ENCODE data around the gene POMGNT1. TPM values are rescaled to one million over a fixed set of nuclear protein-coding genes. Genes with fewer than 3 reads are reported as not detected.
A peak's percentile ranks its signal among the peaks of the same experiment; 100 is the strongest.
"Not testable (repeated sequence)": the region's sequence is repeated elsewhere in the genome, so short reads cannot be mapped to it uniquely, and the experiment has no call there.

Gene POMGNT1
- 37.8 TPM for total RNA-seq (ENCODE audit: unreplicated experiment)
- long read RNA-seq, transcript POMGNT1-201 (22 exons, 2,728 nt) = major isoform, 15 of 19 reads
- long read RNA-seq, partial matches to known transcripts = 2 of 19 reads
- long read RNA-seq, other reads (novel, unspliced or antisense) = 2 of 19 reads

DNA sequence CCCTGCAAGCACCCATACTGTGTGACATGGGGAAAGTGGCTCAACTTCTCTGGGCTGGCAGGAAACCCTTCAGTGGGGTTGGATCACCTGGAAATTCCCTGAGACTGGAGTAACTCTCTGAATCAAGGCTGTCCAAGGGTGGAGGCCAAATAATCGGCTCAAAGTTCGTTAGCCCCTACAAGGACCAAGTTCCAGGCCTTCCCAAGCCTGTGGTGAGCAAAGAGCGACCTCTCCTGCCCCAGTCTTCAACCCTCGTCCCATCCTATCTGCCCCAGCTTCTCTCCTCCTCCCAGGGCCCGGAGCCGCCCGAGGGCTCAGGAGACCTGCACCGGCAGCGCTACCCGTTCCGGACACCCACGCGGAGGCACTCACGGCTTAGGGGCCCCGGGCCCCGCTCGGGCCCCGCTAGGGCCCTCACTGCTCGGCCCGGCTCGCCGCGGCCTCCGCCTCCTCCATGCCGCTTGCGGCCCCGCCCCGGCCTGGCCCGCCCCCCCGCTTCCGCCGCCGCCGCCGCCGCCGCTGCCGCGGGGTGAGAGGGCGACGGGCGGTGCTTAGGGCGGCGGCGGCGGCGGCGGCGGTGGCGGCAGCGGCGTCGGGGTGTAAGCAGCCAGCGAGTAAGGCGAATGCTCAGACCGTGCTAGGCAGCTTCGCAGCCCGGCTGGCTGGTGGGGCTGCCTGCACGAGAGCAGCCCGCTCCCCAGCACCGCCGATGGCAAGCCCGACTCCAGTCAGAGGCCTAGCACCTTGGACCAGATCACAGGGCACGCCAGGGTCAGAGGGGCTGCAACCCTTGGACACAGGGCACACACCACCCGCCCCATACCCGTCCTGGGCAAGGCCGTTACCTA, at the start of gene POMGNT1:
Gene POMGNT1, minus strand, starts transcription at position 471 of the 848 bp plus-strand sequence. CDS start 613 bp downstream, outside the sequence.
- Mint-ChIP-seq H3K4me1 (ENCODE audit: unreplicated experiment) (peaks cover 12% of the 10 kb centered on the region), H3K27me3 (ENCODE audit: unreplicated experiment) (peaks cover 4% of the 10 kb centered on the region), H3K9me3 (ENCODE audit: unreplicated experiment) (no peaks in the 10 kb centered on the region), H3K36me3 (ENCODE audit: low read depth, unreplicated experiment) (peaks cover 22% of the 10 kb centered on the region), H3K27ac (ENCODE audit: unreplicated experiment) (no peak within 1 kb of the TSS), H3K4me3 (ENCODE audit: unreplicated experiment) (peak within 1 kb of the TSS; percentile 89)
- peak; percentile 72 for DNase-seq (ENCODE audit: low spot score)
- TF ChIP-seq, protein P1, sequence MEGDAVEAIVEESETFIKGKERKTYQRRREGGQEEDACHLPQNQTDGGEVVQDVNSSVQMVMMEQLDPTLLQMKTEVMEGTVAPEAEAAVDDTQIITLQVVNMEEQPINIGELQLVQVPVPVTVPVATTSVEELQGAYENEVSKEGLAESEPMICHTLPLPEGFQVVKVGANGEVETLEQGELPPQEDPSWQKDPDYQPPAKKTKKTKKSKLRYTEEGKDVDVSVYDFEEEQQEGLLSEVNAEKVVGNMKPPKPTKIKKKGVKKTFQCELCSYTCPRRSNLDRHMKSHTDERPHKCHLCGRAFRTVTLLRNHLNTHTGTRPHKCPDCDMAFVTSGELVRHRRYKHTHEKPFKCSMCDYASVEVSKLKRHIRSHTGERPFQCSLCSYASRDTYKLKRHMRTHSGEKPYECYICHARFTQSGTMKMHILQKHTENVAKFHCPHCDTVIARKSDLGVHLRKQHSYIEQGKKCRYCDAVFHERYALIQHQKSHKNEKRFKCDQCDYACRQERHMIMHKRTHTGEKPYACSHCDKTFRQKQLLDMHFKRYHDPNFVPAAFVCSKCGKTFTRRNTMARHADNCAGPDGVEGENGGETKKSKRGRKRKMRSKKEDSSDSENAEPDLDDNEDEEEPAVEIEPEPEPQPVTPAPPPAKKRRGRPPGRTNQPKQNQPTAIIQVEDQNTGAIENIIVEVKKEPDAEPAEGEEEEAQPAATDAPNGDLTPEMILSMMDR (IDR thresholded peaks at IDR 0.05; ENCODE audit: unreplicated experiment) = no peak

- peak within 1 kb of the TSS; percentile 72 for H3K27ac Mint-ChIP-seq (ENCODE audit: unreplicated experiment)
- no peaks in the 10 kb centered on the region for H3K9me3 Mint-ChIP-seq (ENCODE audit: unreplicated experiment)
- TF ChIP-seq, protein P1 (IDR thresholded peaks at IDR 0.05; ENCODE audit: unreplicated experiment) = no peak
- H3K4me1 Mint-ChIP-seq (ENCODE audit: unreplicated experiment) = peaks cover 9% of the 10 kb centered on the region
- H3K27me3 Mint-ChIP-seq (ENCODE audit: unreplicated experiment) = peaks cover 10% of the 10 kb centered on the region
- peak; percentile 93 for DNase-seq (ENCODE audit: low spot score)
- peak within 1 kb of the TSS; percentile 97 for H3K4me3 Mint-ChIP-seq (ENCODE audit: unreplicated experiment)
- peaks cover 6% of the 10 kb centered on the region for H3K36me3 Mint-ChIP-seq (ENCODE audit: low read depth, unreplicated experiment)
Measured at GRCh38 chr1:46247436-46248121, 49.3 kb upstream of the POMGNT1 start, which contains the start of gene RAD54L. Gene RAD54L (plus strand): TSS chr1:46247763. CDS start chr1:46248406, 643 bp downstream.

GRCh38 chr1:46246548-46247435, 48.6 kb upstream of the POMGNT1 start:
- DNase-seq (ENCODE audit: low spot score) = no peak
- Mint-ChIP-seq H3K4me3 (ENCODE audit: unreplicated experiment) (peak overlapping the region; percentile 97), H3K27ac (ENCODE audit: unreplicated experiment) (no peak overlapping the region), H3K9me3 (ENCODE audit: unreplicated experiment) (no peaks in the 10 kb centered on the region), H3K36me3 (ENCODE audit: low read depth, unreplicated experiment) (no peaks in the 10 kb centered on the region), H3K27me3 (ENCODE audit: unreplicated experiment) (peaks cover 10% of the 10 kb centered on the region), H3K4me1 (ENCODE audit: unreplicated experiment) (peaks cover 9% of the 10 kb centered on the region)
- TF ChIP-seq, protein P1 (IDR thresholded peaks at IDR 0.05; ENCODE audit: unreplicated experiment) = no peak

GRCh38 chr1:46246136-46246535, 47.9 kb upstream of the POMGNT1 start:
- not testable (repeated sequence) for H3K27ac Mint-ChIP-seq (ENCODE audit: unreplicated experiment); H3K9me3 Mint-ChIP-seq (ENCODE audit: unreplicated experiment); DNase-seq (ENCODE audit: low spot score); H3K36me3 Mint-ChIP-seq (ENCODE audit: low read depth, unreplicated experiment); H3K4me1 Mint-ChIP-seq (ENCODE audit: unreplicated experiment)
- Mint-ChIP-seq H3K4me3 (ENCODE audit: unreplicated experiment) (peak overlapping the region; percentile 97), H3K27me3 (ENCODE audit: unreplicated experiment) (peaks cover 10% of the 10 kb centered on the region)
